Esophagus (tissue), 2 donors: ENCODE measurements around the gene CAMK2D. TPM values are rescaled to one million over a fixed set of nuclear protein-coding genes. Genes with fewer than 3 reads are reported as not detected.

ENCODE experiments used
- H3K27ac ChIP-seq, 2 donors: one replicate each; pipeline ENCODE4 v1.5.1; 2013; ENCODE audit warnings: low read depth in 2 of 2, mild to moderate bottlenecking in 2 of 2, inconsistent platforms in 1 of 2, low read length in 1 of 2, moderate library complexity in 1 of 2
- H3K27me3 ChIP-seq, 2 donors: one replicate each; pipeline ENCODE4 v1.6.1; 2013; ENCODE audit warnings: low read length in 2 of 2, control low read depth in 1 of 2, mild to moderate bottlenecking in 1 of 2; ENCODE audit not compliant: insufficient read depth in 2 of 2, control insufficient read depth in 1 of 2
- H3K36me3 ChIP-seq, 2 donors: one replicate each; pipeline ENCODE4 v1.6.1; 2013; ENCODE audit warnings: low read length in 1 of 2; ENCODE audit not compliant: control insufficient read depth in 2 of 2, insufficient read depth in 2 of 2
- H3K4me1 ChIP-seq, 2 donors: one replicate each; pipeline ENCODE4 v1.6.1; 2013; ENCODE audit warnings: low read length in 1 of 2; ENCODE audit not compliant: control insufficient read depth in 2 of 2, insufficient read depth in 2 of 2
- H3K4me3 ChIP-seq, 2 donors: one replicate each; pipeline ENCODE4 v1.5.1; 2013; ENCODE audit warnings: low read length in 2 of 2, mild to moderate bottlenecking in 2 of 2, low read depth in 1 of 2, moderate library complexity in 1 of 2
- H3K9me3 ChIP-seq, 2 donors: one replicate each; pipeline ENCODE4 v1.6.1; 2013; ENCODE audit warnings: mild to moderate bottlenecking in 2 of 2, low read depth in 1 of 2, low read length in 1 of 2, moderate library complexity in 1 of 2; ENCODE audit not compliant: control insufficient read depth in 2 of 2, insufficient read depth in 1 of 2
- WGBS, 2 donors: extraction: QIAGEN DNeasy Blood & Tissue Kit; methylation state at CpG; one replicate each; pipeline ENCODE4 v1.1.7; 2013; 5-methylcytosine and 5-hydroxymethylcytosine counted together
- polyA plus RNA-seq, 2 donors: library from polyadenylated mRNA; stranded (reverse); fragments of 200-250 nt; gene quantifications; one replicate each; pipeline ENCODE4 v1.2.3, GENCODE V29; 2013
- donor health status: healthy with polysubstance abuse.
- donor health status: Bipolar disorder and iron deficiency.

The CAMK2D gene
- polyA plus RNA-seq, 2 donors: 7.5 to 13.4 TPM

DNA sequence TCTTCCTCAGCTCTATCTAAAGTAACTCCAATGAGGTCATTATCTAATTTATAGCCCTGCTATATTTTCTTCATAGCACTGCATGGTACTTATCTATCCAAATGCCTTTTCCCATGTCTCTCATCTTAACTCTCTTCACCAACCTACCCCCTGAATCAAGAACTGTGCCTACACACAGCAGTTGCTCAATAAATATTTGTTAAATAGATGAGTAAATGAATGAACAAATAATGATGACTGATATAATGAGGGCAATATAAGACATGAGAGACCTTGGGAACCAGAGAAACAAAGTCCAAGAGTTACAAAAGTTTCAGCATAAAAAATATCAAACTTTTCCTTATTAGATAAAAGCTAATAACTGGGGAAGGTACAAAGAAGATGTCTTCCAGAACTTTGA, 19.6 kb downstream of the CAMK2D start:
- Histone ChIP-seq H3K27ac (no peak overlapping the region), H3K4me1 (no peaks in the 10 kb centered on the region)

DNA sequence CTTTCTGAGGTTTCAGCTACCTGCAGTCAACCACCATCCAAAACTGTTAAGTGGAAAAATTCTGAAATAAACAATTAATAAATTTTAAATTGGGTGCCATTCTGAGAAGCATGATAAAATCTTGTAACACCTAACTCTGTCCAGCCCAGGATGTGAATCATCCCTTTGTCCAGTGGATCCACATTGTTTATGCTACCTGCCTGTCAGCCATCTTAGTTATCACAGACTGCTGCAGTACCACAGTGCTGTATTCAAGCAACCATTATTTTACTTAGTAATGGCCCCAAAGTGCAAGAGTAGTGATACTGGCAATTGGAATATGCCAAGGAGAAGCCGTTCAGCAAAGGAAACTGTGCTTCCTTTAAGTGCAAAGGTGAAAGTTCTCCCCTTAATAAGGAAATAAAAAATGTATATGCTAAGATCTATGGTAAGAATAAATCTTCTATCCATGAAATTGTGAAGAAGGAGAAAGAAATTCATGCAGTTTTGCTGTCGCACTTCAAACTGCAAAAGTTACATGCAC, 20.6 kb downstream of the CAMK2D start:
- no peak overlapping the region for H3K4me3 ChIP-seq
- no peaks in the 10 kb centered on the region for H3K36me3 ChIP-seq
- H3K27ac ChIP-seq: no peak overlapping the region
- no peaks in the 10 kb centered on the region for H3K27me3 ChIP-seq
- no peaks in the 10 kb centered on the region for H3K9me3 ChIP-seq
- no peaks in the 10 kb centered on the region for H3K4me1 ChIP-seq
- WGBS, 2 donors: 89% methylated on average over 2 of the region's 2 CpGs

More for the DNA sequence above, 19.6 kb downstream of the CAMK2D start:
- Histone ChIP-seq H3K4me3 (no peak overlapping the region), H3K27me3 (no peaks in the 10 kb centered on the region), H3K9me3 (no peaks in the 10 kb centered on the region), H3K36me3 (no peaks in the 10 kb centered on the region)

DNA sequence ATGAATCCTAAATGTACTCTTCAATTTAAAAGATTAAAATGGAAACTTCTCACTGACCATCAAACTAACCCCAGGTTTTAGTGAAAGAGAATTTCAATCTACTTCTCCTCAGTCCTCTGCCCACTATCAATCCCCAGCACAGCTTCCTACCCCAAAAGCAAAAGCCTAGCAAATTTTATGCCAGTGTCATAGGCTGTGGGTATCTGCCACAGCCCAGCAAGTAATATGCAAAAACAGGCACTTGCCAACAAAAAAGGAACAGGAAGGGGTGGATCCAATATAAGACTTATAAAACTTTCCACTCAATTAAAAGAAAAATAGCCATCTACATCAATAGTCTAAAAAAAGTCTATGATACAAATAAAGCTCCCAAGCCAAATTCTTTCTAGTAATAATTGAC, 22.3 kb downstream of the CAMK2D start:
- Histone ChIP-seq H3K4me3 (no peak overlapping the region), H3K4me1 (no peaks in the 10 kb centered on the region), H3K9me3 (no peaks in the 10 kb centered on the region), H3K36me3 (no peaks in the 10 kb centered on the region), H3K27me3 (no peaks in the 10 kb centered on the region), H3K27ac (no peak overlapping the region)

- H3K36me3 ChIP-seq: no peaks in the 10 kb centered on the region
- no peaks in the 10 kb centered on the region for H3K9me3 ChIP-seq
Observed at GRCh38 chr4:113738251-113738650, 23.3 kb downstream of the CAMK2D start.

DNA sequence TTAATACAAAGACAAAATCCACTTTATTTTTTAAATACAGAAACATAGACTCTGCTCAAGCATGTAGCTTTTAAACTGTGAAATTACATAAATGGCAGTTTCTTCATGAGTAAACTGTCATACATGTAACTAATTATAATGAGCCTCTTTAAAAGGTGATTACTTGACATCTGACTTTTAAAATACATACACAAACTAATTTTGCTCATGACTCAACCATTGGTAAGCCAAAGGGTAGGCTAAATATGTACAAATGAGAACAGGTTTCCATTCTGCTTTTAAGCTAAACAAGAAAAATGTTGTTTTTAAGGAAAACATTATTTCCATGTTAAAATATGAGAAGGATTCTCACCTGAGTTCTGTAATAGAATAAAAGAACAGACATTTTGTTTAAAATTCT, 27.9 kb downstream of the CAMK2D start:
- H3K36me3 ChIP-seq: no peaks in the 10 kb centered on the region
- H3K27me3 ChIP-seq: no peaks in the 10 kb centered on the region
- H3K9me3 ChIP-seq: no peaks in the 10 kb centered on the region
- no peak overlapping the region for H3K4me3 ChIP-seq
- H3K27ac ChIP-seq: no peak overlapping the region
- H3K4me1 ChIP-seq: no peaks in the 10 kb centered on the region

More at GRCh38 chr4:113738251-113738650, 23.3 kb downstream of the CAMK2D start:
- Histone ChIP-seq H3K27ac (no peak overlapping the region), H3K4me1 (no peaks in the 10 kb centered on the region), H3K27me3 (no peaks in the 10 kb centered on the region), H3K4me3 (no peak overlapping the region)

DNA sequence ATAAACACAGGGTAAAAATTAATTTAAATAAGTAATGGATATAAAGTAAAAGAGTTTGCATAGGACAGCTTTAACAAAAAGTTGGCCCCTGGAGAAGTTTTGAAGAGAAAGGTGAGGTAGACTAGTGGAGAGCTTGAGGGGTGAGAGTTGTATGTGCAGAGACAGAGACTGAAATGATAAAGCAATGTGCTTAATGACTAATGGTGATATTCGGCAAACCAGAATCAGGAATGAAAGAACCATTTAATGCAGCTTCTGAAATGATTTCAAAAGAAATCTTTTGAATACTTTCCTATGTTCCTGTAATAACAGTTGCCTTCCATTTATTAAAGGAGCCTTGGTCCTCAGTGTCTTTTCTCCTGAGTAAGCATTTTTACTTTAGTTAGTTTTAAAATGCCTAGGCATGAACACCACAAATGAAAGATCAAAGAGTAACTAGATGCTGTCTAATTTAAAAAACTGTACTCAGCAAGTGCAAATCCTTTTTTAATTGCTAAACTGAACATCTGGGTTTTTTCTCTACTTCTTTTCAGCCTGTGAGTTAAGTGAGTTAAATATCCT, 28.5 kb downstream of the CAMK2D start:
- H3K36me3 ChIP-seq: no peaks in the 10 kb centered on the region
- H3K27me3 ChIP-seq: no peaks in the 10 kb centered on the region
- H3K9me3 ChIP-seq: no peaks in the 10 kb centered on the region
- H3K4me1 ChIP-seq: no peaks in the 10 kb centered on the region
- no peak overlapping the region for H3K27ac ChIP-seq
- no peak overlapping the region for H3K4me3 ChIP-seq
- WGBS, 2 donors: 31 to 50% methylated on average over 1 of the region's 1 CpG

DNA sequence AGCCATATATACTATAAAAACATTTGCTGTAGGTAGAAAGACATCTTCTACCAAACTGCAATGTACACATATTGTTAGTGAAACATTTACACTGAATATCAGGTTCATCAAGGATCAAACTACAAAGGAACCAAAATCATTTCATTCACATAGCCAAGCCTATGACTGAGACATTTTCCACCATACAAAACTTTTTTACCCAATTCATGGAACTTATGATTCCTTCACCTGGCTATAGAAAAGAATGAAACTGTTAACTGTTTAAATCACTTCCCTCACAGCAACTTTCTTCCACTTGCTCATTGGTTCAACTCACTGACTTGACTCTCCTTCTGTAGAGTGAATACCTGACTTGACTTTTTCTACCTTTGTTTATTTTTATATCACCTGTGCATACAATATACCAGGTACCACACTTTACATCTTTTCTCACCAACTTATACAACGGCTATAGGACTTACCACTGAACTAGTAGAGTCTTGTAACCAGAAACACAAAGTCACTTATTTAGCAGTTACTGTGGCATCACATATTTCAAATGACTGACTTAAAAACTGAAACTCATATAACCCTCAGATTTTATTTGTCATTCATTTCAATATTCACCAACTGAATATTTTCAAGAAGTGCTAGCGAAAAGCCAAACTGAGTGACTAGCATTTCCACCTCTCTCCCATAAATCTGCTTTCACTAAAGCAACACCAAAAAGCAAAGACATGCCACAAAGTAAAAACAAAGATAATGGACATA, 30.9 kb downstream of the CAMK2D start:
- Histone ChIP-seq H3K36me3 (no peaks in the 10 kb centered on the region), H3K9me3 (no peaks in the 10 kb centered on the region), H3K27ac (no peak overlapping the region), H3K4me3 (no peak overlapping the region), H3K27me3 (no peaks in the 10 kb centered on the region), H3K4me1 (no peaks in the 10 kb centered on the region)
- 92 to 95% methylated on average over 2 of the region's 2 CpGs for WGBS, 2 donors

DNA sequence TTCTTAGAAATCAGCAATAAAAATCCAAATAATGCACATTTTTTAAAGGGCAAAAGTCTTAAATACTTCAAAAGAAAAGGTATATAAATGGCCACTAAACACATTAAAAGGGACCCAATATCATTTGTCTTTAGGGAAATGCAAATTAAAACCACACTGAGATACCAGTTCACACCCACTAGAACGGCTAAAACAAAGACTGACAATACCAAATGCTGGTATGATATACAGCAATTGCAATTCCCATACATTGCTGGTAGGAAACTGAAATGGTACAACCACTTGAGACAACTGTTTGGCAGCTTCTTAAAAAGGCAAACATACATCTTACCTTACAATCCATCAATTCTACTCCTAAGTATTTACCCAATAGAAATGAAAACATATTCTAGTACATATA, 33.7 kb downstream of the CAMK2D start:
- no peaks in the 10 kb centered on the region for H3K36me3 ChIP-seq
- H3K9me3 ChIP-seq: no peaks in the 10 kb centered on the region
- 71 to 88% methylated on average over 1 of the region's 1 CpG for WGBS, 2 donors
- H3K27me3 ChIP-seq: no peaks in the 10 kb centered on the region
- H3K4me3 ChIP-seq: no peak overlapping the region
- no peaks in the 10 kb centered on the region for H3K4me1 ChIP-seq
- no peak overlapping the region for H3K27ac ChIP-seq

DNA sequence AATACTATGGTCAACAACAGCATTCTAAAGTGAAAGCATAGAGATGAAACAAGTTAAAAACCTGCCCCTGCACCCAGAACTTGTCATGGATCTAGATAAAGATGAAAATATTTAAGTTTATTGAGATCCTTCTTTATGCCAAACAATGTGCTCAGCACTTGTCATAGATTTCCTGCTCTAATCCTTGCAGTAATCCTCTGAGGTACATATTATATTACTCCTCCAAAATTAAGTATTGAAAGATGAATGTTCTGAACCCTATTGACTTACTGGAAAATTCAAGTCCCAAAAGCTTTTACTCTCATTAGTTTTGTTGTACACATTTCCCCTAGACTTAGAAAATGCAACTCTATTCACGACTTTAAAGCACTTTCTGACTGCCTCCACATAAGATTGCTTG, 35.6 kb downstream of the CAMK2D start:
- H3K36me3 ChIP-seq: no peaks in the 10 kb centered on the region
- H3K27ac ChIP-seq: no peak overlapping the region
- whole genome bisulfite sequencing, 2 donors: 85 to 91% methylated on average over 1 of the region's 1 CpG
- no peaks in the 10 kb centered on the region for H3K9me3 ChIP-seq
- H3K4me1 ChIP-seq: no peaks in the 10 kb centered on the region
- H3K4me3 ChIP-seq: no peak overlapping the region
- H3K27me3 ChIP-seq: no peaks in the 10 kb centered on the region

GRCh38 chr4:113718252-113718651, 43.3 kb downstream of the CAMK2D start:
- no peaks in the 10 kb centered on the region for H3K4me1 ChIP-seq
- no peaks in the 10 kb centered on the region for H3K36me3 ChIP-seq
- no peak overlapping the region for H3K27ac ChIP-seq
- 89 to 92% methylated on average over 1 of the region's 1 CpG for WGBS, 2 donors
- H3K4me3 ChIP-seq: no peak overlapping the region
- no peaks in the 10 kb centered on the region for H3K27me3 ChIP-seq
- H3K9me3 ChIP-seq: no peaks in the 10 kb centered on the region
